ENCODE results near the gene OR8B3. TPM values are rescaled to one million over a fixed set of nuclear protein-coding genes. Genes with fewer than 3 reads are reported as not detected.
"Not testable (repeated sequence)": the region's sequence is repeated elsewhere in the genome, so short reads cannot be mapped to it uniquely, and the experiment has no call there.

The OR8B3 gene, protein sequence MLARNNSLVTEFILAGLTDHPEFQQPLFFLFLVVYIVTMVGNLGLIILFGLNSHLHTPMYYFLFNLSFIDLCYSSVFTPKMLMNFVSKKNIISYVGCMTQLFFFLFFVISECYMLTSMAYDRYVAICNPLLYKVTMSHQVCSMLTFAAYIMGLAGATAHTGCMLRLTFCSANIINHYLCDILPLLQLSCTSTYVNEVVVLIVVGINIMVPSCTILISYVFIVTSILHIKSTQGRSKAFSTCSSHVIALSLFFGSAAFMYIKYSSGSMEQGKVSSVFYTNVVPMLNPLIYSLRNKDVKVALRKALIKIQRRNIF
- not detected for polyA plus RNA-seq (ENCODE audit: insufficient read length in 10 of 10)
- long read RNA-seq, donor 1: 0 reads
- long read RNA-seq, donor 2: 0 reads
- long read RNA-seq, donor 3: 0 reads
- long read RNA-seq, donor 4: 0 reads
- long read RNA-seq, donor 5, partial matches to known transcripts: 0 of 2 reads
- long read RNA-seq, donor 5, other reads (novel, unspliced or antisense): 0 of 2 reads
- long read RNA-seq, donor 6: 0 reads
- long read RNA-seq, donor 7: 0 reads
- long read RNA-seq, donor 8: 0 reads
- long read RNA-seq, donor 9: 0 reads

DNA sequence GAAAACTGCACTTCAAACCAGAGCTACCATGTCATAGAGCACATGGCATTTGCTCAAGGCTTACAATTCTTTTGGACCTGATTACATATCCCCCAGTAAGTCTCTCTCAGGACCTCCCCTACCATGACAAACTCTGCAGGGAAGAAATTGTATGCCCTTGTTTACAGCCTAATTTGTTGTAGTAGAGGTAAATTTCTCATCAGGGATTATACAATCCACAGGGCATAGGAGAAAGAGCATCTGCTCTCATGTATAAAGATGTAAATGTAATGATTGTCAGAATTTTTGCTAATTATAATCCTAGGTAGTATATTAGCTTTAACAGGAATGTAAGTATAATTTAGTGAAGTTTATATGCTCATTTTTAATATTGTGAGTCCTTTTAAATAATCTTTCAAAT lies at the start of gene OR8B3:
OR8B3 (minus strand) TSS at position 101 of the 400 bp plus-strand sequence. CDS start 1,673 bp downstream, outside the sequence.
- DNase-seq: no peak

DNA sequence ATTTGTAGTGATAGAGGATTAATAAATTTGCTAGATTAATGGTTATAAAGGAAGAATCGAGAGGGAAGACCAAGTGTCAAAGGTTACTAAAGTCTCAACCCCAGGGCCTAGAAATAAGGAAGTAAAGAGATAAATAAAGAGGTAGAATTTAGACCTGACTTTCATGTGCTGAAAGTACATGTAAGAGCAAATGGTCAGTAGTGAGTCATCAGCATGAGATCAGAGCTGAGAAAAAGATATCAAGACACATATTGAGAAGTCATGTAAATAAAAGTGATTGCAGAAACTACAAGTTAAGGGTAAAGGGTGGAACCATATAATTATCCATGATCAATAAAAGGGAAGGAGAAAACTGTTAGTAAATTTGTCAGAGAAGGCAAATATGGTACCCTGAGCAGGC lies 48.1 kb upstream of the OR8B3 start:
- DNase-seq: no peak

DNA sequence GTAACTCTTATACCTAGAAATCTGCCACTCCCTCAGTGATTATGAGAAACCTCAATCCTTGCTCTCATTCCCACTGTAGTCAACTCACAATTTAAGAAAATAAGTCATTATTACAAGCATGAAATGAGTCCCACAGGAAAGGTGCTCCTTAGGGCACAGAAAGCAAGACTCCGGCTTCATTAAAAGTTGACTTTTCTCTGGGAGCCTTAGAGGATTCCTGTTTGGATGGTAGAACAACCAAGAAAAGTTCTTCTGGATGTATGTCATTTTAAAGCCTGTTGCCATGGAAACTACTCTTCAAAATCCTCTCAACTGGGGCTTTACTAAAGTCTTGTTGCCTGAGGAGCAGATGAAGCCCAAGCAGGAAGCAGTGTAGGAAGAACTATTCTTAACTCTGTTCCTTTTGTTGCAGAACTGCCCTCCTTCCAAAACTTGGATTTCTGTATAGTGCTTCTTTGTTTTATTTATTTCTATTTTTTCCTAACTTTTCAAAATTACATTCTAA lies 46.9 kb upstream of the OR8B3 start, which contains the start of gene OR8B8:
OR8B8 (minus strand) TSS at position 51 of the 505 bp plus-strand sequence. CDS start 4,611 bp downstream, outside the sequence.
- DNase-seq: no peak

DNA sequence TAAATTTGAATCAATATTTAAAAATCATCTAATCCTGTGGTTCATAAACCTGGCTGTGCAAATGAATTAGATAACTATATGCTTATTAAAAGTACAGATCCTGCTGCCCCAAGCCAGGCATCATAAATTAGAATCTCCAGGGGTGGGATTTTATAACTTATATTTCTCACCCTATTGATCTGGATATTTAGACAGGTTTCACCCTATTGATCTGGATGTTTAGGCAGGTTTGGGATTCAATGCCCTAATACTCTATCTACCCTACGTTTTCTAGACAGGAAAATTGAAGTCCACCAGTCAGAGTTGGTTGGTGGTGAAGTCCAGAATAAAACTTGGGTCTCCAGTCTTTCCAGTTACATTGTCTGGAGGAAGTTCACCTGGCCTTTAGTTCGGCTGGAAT lies 44.0 kb upstream of the OR8B3 start:
- no peak for DNase-seq

DNA sequence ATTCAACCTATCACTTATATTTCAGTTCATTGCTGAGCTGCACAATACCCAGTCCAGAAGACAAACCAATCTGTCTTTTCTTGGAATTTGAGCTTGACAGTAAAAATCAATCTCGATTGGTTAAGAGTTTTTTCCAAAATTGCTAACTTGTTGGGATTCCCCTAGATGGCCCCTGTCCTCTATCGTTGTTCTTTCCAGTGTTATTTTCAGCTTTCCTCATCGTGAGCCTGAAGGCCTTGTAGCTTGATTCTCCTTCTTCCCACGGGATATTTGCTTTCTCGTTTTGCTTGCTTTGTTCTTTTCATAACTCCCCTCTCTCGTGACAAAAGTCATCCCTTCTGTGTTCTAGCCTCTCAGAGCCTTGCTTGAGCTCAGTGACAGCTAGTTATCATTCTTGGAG lies 43.6 kb upstream of the OR8B3 start:
- peak in 2 of 3 donors; percentile 4 to 36 for DNase-seq

DNA sequence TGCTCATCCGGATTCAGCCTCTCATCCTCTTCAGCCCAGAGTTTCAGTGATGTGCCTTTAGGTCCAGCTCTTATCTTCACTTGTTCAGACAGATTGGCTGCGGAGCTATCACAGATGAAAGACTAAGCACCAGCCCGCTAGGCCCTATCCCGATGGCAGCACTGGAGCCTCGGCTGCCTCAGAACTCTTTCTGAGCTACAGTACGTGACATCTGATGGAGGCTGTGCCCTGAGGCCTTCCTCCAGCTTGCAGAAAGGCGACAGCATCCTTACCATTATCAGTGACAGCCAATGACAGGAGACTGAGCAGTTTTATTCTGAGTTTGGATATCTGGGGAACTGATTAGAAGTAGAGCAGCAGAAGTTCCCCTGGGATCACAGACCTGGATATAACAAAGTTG lies 42.7 kb upstream of the OR8B3 start:
- no peak for DNase-seq

DNA sequence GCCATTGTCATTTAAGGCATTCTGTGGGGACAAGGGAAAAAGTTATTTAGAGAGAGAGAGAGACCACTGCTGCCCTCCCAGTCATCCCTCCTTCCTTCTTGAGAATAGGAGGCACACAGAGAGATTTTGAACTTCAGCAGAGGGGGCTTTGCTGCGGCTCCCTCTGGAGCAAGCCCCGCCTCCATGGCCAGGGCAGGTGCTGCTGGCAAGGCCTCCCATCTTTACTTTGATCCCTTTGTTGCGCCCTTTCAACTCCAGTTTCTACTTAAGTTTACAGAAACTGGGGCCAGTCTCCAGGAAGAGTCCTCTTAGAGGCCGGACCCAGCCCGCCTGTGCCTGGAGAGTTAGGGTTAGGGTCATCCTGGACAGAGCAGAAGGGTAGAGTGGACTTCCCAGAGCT lies 42.3 kb upstream of the OR8B3 start:
- DNase-seq: no peak

DNA sequence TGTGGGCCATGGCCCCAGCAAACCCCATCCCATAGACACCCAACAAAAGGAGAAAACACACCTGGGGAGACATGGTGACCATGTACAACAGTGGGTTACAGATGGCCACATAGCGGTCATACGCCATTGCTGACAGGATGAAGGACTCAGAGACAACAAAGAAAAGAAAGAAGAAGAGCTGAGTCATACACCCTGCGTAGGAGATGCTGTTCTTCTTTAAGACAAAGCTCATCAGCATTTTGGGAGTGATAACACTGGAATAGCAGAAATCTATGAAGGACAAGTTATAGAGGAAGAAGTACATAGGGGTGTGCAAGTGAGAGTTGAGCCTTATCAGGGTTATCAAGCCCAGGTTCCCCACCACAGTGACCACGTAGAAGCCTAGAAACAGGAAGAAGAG lies 41.8 kb upstream of the OR8B3 start:
- no peak for DNase-seq

DNA sequence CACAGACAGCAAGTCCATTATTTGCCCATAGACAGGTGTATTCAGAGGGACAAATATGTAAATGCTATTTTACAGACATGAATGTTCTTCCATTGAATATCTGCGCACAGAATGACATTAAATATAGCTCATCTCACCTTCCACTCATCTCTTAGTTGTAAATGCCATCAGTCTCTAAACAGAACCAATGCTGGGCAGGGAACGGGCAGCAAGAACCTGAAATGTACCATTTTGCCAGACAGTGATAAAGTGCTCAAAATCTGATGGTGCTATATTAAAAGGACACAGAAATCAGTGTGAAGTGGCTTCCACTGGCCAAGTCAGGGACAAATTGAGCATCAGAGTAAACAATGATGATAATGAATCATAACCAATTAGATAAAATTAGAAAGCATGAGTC lies 35.9 kb upstream of the OR8B3 start:
- no peak for DNase-seq

DNA sequence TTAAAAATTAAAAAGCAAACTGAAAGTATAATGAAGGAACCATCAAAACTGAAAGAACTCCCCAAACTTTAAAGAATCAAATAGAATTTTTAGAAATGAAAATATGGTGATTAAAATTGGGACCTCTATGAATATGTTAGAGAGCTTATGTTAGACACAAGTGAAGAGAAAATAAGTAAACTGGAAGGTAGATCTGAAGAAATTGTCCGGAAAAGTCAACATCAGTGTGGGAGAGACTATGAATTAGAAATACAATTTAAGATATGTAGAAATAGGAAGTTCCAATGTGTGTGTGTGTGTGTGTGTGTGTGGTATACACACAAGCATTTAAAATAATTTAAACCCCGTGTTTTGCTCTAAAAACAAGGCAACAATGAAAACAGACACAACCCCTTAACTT lies 30.8 kb upstream of the OR8B3 start:
- DNase-seq: no peak

DNA sequence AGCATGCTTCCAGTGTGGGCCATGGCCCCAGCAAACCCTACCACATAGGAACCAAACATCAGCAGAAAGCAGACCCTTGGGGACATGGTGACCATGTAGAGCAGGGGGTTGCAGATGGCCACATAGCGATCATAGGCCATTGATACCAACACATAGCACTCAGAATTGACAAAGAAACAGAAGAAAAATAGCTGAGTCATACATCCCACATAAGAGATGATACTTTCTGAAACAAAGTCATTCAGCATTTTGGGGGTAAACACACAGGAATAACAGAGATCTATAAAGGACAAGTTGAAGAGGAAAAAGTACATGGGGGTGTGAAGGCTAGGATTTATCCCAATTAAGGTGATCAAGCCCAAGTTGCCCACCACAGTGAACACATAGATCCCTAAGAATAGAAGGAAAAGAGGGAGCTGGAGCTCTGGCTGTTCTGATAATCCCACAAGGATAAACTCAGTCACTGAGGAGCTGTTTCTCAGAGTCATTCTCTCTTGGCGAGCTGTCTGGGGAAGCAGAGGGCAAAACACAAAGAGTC lies 25.6 kb upstream of the OR8B3 start, which contains the start of gene OR8B4:
OR8B4 (minus strand) TSS at position 488 of the 538 bp plus-strand sequence; CDS start at position 488, 0 bp downstream.
- DNase-seq: no peak

DNA sequence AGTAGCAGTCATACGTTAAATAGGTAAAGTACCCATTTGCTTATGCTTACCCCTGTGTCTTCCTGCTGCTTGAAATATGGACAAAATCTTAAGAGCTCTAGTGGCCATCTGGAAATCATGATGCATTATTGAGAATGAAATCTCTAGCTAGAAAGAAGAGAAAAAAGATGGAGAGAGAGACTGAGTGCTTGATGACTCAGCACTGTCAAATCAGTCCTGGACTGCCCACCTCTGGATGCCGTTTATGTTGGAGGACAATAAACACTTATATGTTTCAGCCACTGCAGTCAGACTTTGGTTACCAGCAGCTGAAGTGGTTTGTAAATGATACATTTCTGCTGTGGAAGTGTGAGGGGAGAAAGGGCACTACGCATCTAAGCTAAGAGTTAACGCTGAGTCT lies 22.2 kb upstream of the OR8B3 start:
- DNase-seq: no peak

DNA sequence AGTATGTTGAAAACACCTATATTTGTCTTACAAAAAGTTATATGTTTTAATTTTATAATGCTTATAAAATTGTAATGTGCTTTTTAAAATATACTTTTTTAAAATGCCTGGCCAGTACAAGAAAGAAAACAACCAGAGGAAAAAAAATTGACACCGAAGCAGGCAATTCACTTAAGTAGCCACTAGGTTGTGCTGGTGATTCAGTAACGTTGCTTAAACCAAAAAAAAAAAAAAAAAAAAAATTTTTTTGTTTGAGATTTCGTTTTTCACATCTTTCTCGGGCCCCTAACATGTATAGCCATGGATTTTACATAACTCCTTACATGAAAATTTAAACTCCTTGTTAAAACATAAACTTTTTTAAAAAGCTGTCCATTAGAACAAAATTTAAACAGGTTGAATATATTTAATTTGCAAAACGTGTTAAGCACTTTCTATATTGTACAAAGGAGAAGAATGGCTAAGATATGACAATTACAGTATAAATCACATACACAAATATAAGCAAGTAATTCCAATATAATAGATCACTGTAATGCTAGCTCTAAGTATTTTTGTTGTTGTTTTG lies 16.6 kb upstream of the OR8B3 start:
- peak in 1 of 3 donors; percentile 46 for DNase-seq

DNA sequence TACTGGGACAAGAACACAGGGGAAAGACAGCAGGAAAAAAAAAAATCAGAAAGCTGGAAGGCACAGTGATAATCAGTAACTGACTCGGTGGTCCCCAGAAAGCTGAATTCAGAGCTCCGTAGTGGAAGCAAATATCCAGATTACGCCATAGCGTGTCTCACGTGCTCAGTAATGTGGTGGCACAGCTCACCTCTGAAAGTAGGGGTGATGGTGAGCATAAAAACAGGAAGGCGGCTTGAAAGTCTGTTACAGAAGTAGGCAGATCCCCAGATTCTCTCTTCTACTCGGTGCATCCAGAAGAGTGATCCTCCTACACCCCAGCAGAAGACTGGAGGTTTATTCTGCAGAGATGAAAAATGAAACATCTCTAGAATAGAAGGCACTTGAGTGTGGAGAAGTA lies 11.1 kb upstream of the OR8B3 start:
- no peak for DNase-seq

DNA sequence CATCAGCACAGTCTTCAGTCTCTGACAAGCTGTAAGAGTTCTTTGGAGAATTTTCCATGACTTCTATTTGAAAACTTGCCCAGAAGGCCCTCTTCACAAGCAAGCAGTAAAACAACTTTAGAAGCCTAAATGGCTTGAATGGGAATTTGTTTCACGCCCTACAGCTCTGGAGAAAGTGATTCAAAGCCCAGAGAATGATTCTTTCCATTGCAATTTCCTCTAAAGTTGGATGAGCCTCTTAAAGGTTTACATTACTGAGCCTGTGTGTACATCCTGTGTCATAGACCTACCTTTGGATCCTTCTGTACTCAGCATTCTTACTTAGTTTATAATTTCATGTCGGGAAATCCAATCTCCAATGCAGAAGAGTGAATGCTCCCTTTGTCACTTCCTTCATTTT lies 6.8 kb upstream of the OR8B3 start:
- peak in 2 of 3 donors; percentile 30 to 47 for DNase-seq

DNA sequence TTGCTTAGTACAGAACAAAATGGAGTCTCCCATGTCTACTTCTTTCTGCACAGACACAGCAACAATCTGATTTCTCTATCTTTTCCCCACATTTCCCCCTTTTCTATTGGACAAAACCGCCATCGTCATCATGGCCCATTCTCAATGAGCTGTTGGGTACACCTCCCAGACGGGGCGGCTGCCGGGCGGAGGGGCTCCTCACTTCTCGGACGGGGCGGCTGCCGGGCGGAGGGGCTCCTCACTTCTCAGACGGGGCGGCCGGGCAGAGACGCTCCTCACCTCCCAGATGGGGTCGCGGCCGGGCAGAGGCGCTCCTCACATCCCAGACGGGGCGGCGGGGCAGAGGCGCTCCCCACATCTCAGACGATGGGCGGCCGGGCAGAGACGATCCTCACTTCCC lies 4.4 kb upstream of the OR8B3 start:
- not testable (repeated sequence) for DNase-seq

DNA sequence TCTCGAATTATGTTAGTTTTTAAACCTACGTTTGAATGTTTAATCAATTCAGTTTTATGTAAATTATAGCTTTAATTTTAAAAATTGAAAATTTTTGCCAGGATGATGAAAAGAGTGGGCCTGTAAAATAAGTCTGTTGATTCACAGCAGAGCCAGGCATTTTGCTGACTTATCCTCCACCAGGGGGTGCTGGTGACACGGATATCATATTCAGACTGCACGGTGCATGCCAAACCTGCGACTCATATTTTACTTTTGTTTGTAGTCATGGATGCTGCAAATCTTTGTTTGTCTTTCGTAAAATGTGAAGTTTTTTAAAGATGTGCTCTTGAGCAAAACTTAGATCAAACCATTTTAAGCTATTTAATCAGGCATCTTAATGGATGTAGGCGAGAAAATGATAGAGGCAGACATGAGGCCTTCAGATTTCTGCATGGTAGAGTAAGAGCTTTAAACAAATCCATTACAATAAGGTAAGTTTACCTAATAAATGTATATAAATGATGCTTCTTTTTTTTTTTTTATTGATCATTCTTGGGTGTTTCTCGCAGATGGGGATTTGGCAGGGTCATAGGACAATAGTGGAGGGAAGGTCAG lies 3.6 kb upstream of the OR8B3 start:
- DNase-seq: peak; percentile 59 to 71 (median 66)

DNA sequence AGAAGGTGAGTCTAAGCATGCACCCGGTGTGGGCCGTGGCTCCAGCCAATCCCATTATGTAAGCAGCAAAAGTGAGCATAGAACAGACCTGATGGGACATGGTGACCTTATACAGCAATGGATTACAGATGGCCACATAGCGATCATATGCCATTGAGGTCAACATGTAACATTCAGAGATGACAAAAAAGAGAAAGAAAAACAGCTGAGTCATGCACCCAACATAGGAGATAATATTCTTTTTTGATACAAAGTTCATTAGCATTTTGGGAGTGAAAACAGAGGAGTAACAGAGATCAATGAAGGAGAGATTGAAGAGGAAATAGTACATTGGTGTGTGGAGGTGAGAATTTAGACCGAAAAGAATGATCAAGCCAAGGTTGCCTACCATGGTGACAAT lies 2.0 kb downstream of the OR8B3 start:
- DNase-seq: not testable (repeated sequence)

DNA sequence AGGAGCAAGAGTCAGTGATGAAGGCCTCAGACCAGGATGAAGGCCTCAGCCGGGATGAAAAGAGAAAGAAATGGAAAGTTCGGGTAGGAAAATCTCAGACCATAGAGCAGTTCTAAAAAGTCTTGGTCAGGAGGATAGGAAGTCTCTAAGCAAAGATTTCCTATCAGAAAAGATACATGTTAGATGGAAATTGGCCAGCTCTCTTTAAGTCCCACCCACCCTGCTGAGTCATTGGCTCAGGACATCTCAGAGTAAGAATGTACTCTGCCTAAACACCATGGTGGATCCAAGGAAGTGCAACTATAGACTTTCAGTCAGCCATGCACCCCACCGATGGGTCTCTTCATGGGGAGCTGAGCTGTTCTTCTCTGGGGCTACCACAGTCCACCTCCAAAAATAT lies 4.4 kb downstream of the OR8B3 start:
- DNase-seq: no peak

DNA sequence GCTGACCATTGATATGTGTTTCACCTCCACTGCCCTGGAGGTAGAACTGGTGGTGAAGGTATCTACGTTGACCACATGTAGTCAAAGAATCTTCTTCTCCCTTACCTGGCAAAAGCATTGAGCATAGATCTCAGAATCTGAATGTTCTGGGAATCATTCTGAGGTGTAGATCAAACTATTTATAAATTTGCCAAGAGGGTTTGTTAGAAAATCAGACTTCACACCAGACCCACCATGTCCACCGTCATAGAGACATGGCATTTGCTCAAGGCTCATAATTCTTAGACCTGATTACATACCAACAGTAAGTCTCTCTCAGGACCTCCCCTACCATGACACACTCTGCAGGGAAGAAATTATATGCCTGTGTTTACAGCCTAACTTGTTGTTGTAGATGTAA lies 14.4 kb downstream of the OR8B3 start, which contains the start of gene OR8B2:
OR8B2 (minus strand) TSS at position 101 of the 400 bp plus-strand sequence. CDS start 1,156 bp downstream, outside the sequence.
- no peak for DNase-seq

DNA sequence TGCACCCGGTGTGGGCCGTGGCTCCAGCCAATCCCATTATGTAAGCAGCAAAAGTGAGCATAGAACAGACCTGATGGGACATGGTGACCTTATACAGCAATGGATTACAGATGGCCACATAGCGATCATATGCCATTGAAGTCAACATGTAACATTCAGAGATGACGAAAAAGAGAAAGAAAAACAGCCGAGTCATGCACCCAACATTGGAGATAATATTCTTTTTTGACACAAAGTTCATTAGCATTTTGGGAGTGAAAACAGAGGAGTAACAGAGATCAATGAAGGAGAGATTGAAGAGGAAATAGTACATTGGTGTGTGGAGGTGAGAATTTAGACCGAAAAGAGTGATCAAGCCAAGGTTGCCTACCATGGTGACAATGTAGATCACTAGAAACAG lies 16.0 kb downstream of the OR8B3 start:
- not testable (repeated sequence) for DNase-seq

DNA sequence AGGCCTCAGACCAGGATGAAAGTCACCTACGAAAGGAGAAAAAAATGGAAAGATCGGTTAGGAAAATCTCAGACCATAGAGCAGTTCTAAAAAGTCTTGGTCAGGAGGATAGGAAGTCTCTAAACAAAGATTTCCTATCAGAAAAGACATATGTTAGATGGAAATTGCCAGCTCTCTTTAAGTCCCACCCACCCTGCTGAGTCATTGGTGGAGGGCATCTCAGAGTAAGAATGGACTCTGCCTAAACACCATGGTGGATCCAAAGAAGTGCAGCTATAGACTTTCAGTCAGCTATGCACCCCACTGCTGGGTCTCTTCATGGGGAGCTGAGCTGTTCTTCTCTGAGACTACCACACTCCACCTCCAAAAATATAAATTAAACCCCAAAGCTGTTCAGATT lies 18.2 kb downstream of the OR8B3 start:
- no peak for DNase-seq
